ENCODE data around the gene SZRD1.

The SZRD1 gene

DNA sequence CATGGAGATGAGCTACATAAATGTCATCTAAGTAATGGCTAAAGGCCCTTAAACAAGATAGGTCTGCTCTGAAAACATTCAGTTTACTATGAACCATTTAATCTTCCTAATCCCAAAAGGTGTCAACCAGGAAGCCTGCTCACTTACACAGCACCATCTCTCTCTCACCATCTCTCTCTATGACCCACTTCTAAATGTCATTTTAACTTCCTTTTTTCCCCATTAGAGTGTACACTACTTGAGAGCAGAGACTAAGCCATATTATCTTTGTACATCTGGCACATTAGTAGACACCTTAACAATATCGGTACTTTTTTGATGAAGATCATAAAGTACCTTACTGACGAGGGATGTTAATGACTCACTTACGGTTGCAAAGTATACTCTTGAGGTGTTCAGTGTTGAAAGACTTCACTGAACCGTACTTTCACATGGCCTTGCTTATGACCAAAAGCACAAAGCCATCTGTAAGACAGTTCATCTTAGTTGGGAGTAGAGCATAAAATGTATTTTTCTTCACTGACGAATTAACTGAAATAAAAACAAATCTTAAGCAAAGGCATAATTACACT is 40.1 kb upstream of the SZRD1 start:
- TF ChIP-seq, protein P1, sequence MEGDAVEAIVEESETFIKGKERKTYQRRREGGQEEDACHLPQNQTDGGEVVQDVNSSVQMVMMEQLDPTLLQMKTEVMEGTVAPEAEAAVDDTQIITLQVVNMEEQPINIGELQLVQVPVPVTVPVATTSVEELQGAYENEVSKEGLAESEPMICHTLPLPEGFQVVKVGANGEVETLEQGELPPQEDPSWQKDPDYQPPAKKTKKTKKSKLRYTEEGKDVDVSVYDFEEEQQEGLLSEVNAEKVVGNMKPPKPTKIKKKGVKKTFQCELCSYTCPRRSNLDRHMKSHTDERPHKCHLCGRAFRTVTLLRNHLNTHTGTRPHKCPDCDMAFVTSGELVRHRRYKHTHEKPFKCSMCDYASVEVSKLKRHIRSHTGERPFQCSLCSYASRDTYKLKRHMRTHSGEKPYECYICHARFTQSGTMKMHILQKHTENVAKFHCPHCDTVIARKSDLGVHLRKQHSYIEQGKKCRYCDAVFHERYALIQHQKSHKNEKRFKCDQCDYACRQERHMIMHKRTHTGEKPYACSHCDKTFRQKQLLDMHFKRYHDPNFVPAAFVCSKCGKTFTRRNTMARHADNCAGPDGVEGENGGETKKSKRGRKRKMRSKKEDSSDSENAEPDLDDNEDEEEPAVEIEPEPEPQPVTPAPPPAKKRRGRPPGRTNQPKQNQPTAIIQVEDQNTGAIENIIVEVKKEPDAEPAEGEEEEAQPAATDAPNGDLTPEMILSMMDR (IDR thresholded peaks at IDR 0.05; ENCODE audit: poor library complexity, severe bottlenecking): no peak
- Histone ChIP-seq H3K4me3 (ENCODE audit: severe bottlenecking) (no peak overlapping the region), H3K27me3 (ENCODE audit: insufficient read depth, poor library complexity, severe bottlenecking) (no peaks in the 10 kb centered on the region), H3K27ac (ENCODE audit: poor library complexity, severe bottlenecking) (no peak overlapping the region), H3K9me3 (ENCODE audit: severe bottlenecking) (no peaks in the 10 kb centered on the region), H3K36me3 (ENCODE audit: low read depth) (peaks cover 8% of the 10 kb centered on the region), H3K4me1 (ENCODE audit: insufficient read depth, poor library complexity, severe bottlenecking) (peaks cover 5% of the 10 kb centered on the region)
- DNase-seq (ENCODE audit: low spot score) (no peak), ATAC-seq (ENCODE audit: low read depth) (no peak)

DNA sequence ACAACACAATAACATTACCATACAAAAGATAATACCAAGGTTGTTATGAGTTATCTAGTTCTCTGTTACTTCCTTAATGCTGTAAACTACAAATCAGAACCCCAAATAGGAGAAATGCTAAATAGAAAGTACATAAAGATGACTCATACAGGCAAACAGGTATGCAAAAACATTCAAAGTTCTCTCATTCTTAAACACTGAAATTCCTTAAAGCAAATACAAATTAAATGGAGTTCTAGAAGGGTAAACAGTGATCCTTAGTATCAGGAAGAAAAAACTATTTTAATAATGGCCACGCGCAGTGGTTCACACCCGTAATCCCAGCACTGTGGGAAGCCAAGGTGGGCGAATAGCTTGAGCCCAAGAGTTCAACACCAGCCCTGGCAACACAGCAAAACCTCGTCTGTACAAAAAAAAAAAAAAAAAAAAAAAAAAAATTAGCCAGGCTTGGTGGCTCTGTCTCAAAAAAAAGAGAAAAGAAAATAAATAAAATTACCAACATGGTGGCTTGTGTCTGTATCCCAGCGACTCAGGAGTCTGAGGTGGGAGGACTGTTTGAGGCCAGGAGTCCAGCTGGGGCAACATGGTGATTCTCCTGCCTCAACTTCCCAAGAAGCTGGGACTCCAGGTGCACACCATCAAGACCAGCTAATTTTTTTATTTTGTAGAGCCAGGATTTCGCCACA is 32.2 kb upstream of the SZRD1 start:
- TF ChIP-seq, protein P1 (IDR thresholded peaks at IDR 0.05; ENCODE audit: poor library complexity, severe bottlenecking): no peak
- no peaks in the 10 kb centered on the region for H3K27me3 ChIP-seq (ENCODE audit: insufficient read depth, poor library complexity, severe bottlenecking)
- H3K4me3 ChIP-seq (ENCODE audit: severe bottlenecking): no peak overlapping the region
- no peaks in the 10 kb centered on the region for H3K36me3 ChIP-seq (ENCODE audit: low read depth)
- ATAC-seq (ENCODE audit: low read depth): peak; percentile 36; the same call in 1 of the 3 replicates
- DNase-seq (ENCODE audit: low spot score): no peak
- peak overlapping the region; percentile 8 for H3K27ac ChIP-seq (ENCODE audit: poor library complexity, severe bottlenecking)
- no peaks in the 10 kb centered on the region for H3K9me3 ChIP-seq (ENCODE audit: severe bottlenecking)
- H3K4me1 ChIP-seq (ENCODE audit: insufficient read depth, poor library complexity, severe bottlenecking): peaks cover 9% of the 10 kb centered on the region

DNA sequence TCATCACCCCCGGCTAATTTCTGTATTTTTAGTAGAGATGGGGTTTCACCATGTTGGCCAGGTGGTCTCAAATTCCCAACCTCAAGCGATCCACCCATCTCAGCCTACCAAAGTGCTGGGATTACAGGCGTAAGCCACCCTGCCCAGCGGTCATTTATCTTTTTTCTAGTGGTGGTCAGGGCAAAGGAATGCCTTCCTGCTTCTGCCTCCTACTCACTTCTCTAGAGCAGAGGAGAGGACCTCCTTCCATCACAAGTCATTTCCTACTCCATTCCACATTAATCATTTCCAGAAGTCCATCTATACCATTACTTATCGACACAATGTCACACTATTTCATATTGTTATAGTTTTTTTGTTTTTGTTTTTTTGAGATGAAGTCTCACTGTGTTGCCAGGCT is 28.1 kb upstream of the SZRD1 start:
- Histone ChIP-seq H3K36me3 (ENCODE audit: low read depth) (no peaks in the 10 kb centered on the region), H3K27me3 (ENCODE audit: insufficient read depth, poor library complexity, severe bottlenecking) (no peaks in the 10 kb centered on the region), H3K27ac (ENCODE audit: poor library complexity, severe bottlenecking) (no peak overlapping the region), H3K4me3 (ENCODE audit: severe bottlenecking) (no peak overlapping the region), H3K9me3 (ENCODE audit: severe bottlenecking) (peaks cover 3% of the 10 kb centered on the region), H3K4me1 (ENCODE audit: insufficient read depth, poor library complexity, severe bottlenecking) (peaks cover 9% of the 10 kb centered on the region)
- ATAC-seq (ENCODE audit: low read depth): no peak
- no peak for DNase-seq (ENCODE audit: low spot score)
- TF ChIP-seq, protein P1 (IDR thresholded peaks at IDR 0.05; ENCODE audit: poor library complexity, severe bottlenecking): no peak

DNA sequence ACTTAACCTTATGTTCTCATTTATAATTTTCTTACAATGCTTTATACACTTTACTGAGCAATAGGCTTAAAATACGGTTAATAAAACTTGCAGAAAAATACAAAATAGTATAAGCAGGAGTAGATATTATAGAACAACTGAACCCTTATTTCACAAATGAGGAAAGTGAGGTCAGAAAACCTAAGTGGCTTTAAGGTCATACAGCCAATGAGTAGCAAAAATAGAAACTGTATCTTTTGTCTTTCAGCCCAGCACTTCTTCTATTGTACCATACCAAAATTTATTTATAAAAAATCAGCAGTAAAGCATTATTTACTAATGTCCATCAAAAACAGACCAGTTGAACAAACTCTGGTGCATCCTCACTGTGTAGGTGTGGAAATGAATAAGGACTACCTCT is 26.4 kb upstream of the SZRD1 start:
- no peaks in the 10 kb centered on the region for H3K27me3 ChIP-seq (ENCODE audit: insufficient read depth, poor library complexity, severe bottlenecking)
- peaks cover 3% of the 10 kb centered on the region for H3K9me3 ChIP-seq (ENCODE audit: severe bottlenecking)
- no peak overlapping the region for H3K27ac ChIP-seq (ENCODE audit: poor library complexity, severe bottlenecking)
- no peaks in the 10 kb centered on the region for H3K4me1 ChIP-seq (ENCODE audit: insufficient read depth, poor library complexity, severe bottlenecking)
- TF ChIP-seq, protein P1 (IDR thresholded peaks at IDR 0.05; ENCODE audit: poor library complexity, severe bottlenecking): no peak
- H3K36me3 ChIP-seq (ENCODE audit: low read depth): no peaks in the 10 kb centered on the region
- DNase-seq (ENCODE audit: low spot score): no peak
- no peak for ATAC-seq (ENCODE audit: low read depth)
- H3K4me3 ChIP-seq (ENCODE audit: severe bottlenecking): no peak overlapping the region
